ENCODE data around the gene NDUFV1.
"Not testable (repeated sequence)": the region's sequence is repeated elsewhere in the genome, so short reads cannot be mapped to it uniquely, and the experiment has no call there.

NDUFV1 gene

DNA sequence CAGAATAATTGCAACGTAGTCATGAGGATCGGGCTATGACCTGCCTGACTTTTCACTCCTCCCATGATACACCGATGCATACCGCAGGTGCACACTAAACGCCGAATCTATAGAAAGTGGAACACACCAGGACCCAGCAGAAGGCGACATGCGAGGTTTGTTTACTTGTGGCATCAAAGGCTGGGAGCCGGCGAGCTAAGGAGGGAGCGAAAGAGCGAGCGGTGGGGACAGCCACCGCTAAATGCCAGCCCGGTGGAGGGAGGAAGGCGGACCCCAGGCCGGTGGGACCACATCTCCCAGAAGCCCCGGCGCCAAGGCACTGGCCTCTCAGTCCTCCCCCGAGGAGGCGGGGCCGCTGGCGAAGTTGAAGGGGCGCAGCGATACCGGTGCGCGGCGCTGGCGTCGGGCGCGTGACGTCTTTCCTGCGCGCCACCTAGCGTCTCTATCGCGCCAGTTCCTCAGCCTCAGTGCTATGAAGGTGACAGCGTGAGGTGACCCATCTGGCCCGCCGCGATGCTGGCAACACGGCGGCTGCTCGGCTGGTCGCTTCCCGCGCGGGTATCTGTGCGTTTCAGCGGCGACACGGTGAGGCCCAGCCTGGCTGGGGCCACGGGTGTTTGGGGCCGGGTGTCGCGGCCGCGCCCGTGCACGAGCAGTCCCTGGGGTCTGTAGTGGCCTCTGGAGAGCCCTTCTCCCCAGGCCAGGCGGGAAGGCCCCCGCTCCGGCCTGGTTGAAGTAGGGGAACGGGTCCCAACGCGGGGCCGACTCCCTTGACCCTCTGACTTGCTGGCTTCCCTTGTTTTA lies at the start of gene NDUFV1:
NDUFV1 (plus strand) TSS at position 445 of the 804 bp plus-strand sequence; CDS start at position 514, 69 bp downstream.
- peak; percentile 96 for DNase-seq

DNA sequence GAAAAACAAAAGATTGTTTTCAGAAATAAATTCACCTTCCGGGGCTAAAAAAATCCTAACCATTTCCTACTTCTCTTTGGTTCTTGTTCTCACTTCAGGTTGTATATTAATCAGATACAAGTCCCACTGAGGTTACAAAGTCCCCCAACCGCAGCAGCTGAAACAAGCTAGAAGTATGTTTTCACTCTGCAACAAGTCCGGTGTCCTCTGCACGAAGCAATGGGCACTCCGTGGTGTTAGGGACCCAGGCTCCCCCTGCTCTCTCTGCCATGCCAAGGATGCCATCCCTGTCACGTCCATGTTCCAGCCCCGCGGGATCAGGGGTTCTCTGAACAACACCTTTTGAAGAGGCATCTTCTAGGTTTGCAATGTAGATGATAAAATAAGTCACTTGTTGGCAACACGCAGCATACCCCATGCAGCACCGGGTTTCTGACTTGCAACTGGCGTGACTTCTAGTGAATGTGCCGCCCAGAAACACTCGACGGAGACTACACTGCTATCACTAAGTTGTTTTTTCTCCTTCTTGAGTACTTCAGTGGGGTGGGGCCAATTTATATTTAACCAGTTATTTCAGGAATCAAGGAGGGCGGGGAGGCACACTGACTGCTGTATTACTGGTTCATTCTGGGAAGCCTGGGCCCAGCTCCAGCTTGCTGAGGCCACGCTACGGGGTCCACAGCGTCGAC lies 48.5 kb upstream of the NDUFV1 start:
- DNase-seq: no peak

DNA sequence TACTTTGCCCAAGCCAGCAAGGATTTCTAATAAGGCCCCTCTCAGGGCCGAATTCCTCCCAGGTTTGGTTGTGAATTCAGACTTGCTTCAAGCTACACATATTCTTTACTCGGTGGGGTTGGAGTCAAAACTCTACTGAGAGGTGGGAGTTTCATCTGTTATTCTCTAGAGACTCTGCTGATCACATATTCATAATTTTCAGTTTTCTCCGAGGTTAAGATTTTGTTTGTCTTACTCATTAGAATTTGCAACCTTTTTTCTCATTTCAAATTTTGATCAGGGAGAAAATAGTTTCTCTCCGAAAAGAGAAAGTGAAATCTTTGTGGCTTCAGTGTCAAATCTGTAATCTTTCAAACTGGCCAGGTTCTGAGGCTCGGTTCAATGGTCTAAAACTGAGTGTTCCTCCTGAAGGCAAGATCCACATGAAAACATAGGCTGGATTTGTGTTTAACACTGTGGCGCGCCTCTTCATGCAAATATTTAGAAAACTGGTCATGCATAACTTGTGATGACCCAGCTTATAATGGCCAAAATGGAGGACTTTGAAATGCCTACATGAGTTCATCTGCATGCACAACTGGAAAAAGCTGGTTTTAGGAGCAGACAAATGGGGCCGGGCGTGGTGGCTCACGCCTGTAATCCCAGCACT lies 44.6 kb upstream of the NDUFV1 start:
- DNase-seq: no peak

DNA sequence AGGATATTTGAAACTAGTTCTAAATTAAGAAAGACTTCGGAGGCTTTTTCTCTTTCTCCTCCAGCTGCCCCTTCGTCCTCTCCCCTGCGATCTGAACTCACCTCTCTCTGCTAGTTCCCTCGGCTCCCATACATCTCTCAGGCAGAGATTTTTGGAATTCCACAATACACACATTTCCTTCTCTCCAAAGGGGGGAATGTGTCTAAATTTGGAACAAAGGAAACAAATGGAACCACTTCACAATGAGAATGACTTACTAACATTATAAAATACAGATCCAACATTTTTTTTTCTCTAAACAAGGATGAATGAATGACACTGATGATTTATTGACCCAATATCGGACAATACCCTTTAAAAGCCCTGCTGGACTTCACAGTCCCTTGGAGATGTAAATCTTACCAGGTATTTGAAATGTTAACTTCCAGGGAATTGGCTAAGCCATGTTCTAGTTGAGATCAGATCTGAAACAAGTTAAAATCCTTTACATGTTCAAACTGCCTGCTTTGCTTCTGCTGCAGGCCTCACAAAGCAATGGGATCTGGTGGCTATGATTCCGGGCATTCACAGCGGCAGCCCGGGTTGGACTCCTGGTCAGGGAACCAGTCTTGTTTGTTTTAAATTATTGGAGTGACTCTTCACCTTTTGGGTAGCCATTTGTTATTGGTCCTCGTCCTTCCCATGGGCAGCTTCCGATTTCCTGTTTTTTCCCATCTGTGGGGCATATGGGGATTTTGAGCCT lies 43.6 kb upstream of the NDUFV1 start:
- no peak for DNase-seq

DNA sequence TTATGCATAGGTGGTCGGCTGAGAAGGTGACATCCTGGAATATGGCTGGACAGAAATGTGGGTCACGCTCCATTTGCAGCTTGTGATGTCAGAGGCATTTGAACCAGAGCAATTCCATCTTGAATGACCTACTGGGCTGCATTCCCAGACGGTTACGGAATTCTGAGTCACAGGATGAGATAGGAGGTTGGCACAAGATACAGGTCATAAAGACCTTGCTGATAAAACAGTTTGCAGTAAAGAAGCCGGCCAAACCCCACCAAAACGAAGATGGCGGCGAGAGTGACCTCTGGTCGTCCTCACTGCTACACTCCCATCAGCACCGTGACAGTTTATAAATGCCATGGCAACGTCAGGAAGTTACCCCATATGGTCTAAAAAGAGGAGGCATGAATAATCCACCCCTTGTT lies 43.0 kb upstream of the NDUFV1 start:
- not testable (repeated sequence) for DNase-seq

DNA sequence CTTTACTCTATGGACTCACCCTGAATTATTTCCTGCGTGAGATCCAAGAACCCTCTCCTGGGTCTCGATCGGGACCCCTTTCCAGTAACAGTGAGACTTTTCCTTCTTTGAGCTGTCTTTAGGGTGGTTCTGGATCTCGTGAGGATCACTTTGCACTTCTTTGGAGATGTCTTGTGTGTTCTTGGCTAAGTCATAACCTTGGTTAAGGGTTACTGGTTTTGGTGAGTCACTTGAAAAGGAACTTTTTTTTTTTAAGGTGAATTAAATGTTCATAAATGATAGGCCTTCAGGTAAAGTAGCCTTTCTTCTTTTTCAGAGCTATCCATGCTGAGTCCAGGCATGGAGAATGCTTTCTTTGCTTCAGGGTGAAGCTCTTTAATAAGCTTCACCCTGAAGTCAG lies 42.5 kb upstream of the NDUFV1 start:
- no peak for DNase-seq

DNA sequence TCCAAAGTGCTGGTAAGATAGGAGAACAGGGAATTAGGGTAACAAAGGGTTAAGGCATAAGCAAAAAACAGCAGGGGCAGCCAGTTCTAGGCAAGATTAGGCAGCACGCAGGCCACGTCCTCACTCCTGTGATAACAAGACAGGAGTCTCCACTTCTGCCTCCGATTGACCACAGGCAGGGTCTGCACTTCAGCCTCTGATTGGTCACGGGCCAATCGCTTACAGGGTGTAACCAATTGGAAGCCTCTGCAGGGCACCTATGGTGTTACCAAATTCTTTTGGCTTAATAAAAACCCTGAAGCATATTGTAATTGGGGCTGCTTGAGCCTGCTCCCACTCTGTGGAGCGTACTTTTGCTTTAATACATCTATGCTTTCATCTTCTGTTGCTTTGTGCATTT lies 35.3 kb upstream of the NDUFV1 start:
- no peak for DNase-seq

DNA sequence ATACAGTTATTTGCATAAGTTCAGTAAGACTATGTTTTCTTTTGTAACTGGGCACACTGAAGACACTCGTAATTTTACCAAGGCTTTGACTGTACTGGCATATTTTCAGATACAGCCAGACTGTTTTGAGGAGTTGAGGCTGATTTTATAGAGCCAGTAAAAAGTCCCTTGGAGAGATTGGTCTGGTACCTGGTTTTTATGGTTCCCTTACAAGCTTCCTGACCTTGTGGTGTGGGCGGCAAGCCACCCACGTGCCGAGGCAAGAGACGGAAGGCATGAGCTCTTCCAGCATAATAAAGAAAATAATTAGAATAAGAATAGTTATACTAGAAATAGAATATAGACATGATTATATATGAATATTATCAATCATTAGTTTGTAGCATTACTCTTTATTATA lies 34.4 kb upstream of the NDUFV1 start:
- DNase-seq: no peak

DNA sequence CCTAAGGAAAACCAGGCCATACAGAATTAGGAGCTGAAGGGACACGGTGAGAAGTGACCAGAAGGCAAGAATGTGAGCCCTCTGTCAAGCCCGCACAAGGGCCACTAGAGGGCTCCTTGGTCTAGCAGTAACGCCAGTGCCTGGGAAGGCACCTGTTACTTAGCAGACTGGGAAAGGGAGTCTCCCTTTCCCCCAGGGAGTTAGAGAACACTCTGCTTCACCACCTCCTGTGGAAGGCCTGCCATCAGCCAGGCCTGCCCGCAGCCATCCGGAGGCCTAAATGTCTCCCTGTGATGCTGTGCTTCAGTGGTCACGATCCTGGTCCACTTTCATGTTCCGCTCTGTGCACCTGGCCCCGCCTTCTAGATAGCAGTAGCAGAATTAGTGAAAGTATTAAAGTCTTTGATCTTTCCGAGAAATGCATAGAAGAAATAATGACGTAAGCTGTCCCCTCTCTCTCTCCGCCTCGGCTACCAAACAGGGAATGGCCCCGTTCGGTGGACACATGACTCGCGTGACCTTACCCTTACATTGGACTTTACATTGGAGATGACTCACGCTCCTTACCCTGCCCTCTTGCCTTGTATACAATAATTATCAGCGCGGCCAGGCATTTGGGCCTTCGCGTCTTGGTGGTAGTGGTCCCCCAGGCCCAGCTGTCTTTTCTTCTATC lies 33.9 kb upstream of the NDUFV1 start:
- peak; percentile 39 for DNase-seq

DNA sequence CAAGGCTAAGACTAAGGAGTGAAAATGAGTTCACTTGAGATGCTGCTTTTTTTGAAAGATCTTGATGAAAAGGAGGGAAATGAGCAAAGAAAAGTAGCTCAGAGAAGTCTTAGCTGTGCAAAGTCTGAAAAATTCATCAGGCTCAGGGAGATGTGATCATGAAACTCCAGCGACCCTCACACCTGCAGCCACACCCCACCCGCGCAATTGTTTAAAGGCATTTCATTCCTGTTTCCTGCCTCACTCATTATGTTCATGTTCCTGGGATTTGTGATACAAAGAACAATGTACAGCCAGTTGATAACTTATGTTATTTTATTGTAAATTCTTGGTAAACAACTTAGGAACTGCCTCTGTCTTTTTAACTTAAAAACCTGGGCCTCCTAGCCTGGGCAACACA lies 31.8 kb upstream of the NDUFV1 start:
- no peak for DNase-seq

DNA sequence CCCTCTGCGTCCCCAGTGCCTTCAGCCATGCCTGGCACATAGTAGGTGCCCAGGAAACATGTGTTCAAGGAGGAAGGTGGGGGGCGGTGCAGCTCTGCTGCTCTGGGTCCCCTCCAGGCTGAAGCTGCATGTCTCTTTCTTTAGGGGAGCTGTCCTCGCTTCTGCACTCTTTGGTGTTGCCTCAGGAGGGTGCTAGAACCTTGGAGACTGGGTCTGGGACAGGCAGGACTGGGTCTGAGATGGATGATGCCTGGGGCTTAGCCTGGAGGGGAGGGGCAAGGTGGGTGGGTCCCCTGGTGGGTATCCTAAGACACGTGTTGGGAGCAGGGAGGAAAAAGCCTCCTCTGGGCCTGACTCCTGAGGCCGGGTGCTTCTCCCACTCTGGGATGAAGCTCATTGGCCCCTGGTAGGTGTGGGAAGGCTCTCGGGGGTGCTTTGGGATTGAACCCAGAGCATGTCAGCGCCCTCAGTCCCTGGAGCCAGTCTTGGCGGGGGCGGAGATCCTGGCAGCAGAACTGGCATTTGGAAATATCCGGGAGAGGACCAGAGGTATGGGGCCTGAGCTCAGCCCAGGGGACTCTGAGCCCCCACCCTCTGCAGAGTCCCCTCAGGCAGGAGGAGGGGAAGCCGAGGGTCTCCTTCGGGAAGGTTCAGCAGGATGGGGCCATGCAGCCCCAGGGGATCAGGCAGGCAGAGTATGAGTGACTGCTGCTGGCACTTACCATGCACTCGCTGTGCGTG lies 29.8 kb upstream of the NDUFV1 start:
- DNase-seq: no peak

DNA sequence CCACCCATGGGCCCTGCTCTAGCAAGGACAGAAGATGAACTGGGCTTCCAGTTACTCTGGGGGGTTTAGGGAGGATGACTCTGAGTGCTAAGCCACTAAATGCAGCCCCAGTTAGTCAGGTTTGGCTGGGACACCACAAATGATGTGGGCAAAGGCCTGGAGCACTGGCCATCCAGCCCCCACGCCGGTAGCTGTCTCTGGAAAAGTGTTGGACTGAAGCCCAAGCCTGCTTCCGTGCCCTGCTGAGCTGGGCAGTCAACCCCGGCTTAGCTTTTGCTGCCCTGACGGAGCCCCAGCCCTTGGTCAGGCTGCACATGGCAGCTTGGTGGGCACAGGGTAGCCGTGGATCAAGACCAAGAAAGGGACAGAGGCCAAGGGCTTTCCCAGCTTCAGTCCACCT lies 28.8 kb upstream of the NDUFV1 start:
- no peak for DNase-seq

DNA sequence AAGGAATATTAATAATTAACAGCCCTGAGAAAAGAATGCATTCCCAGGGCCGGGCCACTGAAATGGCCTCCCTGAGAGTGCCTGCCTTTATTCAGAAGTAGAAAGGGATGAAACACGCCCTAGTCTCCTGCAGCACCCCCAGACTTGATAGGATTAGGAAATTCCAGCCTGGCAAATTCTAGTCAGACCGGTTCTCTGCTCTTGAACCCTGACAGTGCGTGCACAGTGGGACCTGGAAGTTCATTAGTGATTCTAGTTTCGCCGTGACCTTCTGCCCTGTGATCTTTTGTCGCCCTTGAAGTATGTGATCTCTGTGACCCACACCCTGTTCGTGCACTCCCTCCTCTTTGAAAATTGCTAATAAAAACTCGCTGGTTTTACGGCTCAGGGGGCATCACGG lies 25.3 kb upstream of the NDUFV1 start:
- DNase-seq: no peak

DNA sequence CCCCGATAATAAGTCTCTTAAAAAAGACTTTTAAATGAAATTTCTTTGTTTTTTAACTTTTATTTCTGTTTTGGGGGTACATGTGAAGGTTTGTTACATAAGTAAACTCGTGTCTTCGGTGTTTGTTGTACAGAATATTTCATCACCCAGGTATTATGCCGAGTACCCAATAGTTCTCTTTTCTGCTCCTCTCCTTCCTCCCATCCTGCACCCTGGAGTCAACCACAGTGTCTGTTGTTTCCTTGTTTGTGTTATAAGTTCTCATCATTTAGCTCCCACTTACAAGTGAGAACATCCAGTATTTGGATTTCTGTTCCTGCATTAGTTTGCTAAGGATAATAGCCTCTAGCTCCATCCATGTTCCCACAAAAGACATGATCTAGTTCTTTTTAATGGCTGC lies 24.7 kb upstream of the NDUFV1 start:
- no peak for DNase-seq

DNA sequence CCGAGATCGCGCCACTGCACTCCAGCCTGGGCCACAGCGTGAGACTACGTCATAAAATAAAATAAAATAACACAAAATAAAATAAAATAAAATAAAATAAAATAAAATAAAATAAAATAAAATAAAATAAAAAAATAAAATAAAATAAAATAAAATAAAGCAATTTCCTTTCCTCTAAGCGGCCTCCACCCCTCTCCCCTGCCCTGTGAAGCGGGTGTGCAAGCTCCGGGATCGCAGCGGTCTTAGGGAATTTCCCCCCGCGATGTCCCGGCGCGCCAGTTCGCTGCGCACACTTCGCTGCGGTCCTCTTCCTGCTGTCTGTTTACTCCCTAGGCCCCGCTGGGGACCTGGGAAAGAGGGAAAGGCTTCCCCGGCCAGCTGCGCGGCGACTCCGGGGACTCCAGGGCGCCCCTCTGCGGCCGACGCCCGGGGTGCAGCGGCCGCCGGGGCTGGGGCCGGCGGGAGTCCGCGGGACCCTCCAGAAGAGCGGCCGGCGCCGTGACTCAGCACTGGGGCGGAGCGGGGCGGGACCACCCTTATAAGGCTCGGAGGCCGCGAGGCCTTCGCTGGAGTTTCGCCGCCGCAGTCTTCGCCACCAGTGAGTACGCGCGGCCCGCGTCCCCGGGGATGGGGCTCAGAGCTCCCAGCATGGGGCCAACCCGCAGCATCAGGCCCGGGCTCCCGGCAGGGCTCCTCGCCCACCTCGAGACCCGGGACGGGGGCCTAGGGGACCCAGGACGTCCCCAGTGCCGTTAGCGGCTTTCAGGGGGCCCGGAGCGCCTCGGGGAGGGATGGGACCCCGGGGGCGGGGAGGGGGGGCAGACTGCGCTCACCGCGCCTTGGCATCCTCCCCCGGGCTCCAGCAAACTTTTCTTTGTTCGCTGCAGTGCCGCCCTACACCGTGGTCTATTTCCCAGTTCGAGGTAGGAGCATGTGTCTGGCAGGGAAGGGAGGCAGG lies 23.2 kb upstream of the NDUFV1 start, which contains the start of gene GSTP1:
GSTP1 (plus strand) TSS at position 566 of the 958 bp plus-strand sequence; CDS start at position 598, 32 bp downstream.
- DNase-seq: no peak

DNA sequence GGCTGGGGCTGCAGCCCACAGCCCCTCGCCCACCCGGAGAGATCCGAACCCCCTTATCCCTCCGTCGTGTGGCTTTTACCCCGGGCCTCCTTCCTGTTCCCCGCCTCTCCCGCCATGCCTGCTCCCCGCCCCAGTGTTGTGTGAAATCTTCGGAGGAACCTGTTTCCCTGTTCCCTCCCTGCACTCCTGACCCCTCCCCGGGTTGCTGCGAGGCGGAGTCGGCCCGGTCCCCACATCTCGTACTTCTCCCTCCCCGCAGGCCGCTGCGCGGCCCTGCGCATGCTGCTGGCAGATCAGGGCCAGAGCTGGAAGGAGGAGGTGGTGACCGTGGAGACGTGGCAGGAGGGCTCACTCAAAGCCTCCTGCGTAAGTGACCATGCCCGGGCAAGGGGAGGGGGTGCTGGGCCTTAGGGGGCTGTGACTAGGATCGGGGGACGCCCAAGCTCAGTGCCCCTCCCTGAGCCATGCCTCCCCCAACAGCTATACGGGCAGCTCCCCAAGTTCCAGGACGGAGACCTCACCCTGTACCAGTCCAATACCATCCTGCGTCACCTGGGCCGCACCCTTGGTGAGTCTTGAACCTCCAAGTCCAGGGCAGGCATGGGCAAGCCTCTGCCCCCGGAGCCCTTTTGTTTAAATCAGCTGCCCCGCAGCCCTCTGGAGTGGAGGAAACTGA lies 22.4 kb upstream of the NDUFV1 start:
- DNase-seq: no peak

DNA sequence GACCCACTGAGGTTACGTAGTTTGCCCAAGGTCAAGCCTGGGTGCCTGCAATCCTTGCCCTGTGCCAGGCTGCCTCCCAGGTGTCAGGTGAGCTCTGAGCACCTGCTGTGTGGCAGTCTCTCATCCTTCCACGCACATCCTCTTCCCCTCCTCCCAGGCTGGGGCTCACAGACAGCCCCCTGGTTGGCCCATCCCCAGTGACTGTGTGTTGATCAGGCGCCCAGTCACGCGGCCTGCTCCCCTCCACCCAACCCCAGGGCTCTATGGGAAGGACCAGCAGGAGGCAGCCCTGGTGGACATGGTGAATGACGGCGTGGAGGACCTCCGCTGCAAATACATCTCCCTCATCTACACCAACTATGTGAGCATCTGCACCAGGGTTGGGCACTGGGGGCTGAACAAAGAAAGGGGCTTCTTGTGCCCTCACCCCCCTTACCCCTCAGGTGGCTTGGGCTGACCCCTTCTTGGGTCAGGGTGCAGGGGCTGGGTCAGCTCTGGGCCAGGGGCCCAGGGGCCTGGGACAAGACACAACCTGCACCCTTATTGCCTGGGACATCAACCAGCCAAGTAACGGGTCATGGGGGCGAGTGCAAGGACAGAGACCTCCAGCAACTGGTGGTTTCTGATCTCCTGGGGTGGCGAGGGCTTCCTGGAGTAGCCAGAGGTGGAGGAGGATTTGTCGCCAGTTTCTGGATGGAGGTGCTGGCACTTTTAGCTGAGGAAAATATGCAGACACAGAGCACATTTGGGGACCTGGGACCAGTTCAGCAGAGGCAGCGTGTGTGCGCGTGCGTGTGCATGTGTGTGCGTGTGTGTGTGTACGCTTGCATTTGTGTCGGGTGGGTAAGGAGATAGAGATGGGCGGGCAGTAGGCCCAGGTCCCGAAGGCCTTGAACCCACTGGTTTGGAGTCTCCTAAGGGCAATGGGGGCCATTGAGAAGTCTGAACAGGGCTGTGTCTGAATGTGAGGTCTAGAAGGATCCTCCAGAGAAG lies 21.6 kb upstream of the NDUFV1 start:
- no peak for DNase-seq

DNA sequence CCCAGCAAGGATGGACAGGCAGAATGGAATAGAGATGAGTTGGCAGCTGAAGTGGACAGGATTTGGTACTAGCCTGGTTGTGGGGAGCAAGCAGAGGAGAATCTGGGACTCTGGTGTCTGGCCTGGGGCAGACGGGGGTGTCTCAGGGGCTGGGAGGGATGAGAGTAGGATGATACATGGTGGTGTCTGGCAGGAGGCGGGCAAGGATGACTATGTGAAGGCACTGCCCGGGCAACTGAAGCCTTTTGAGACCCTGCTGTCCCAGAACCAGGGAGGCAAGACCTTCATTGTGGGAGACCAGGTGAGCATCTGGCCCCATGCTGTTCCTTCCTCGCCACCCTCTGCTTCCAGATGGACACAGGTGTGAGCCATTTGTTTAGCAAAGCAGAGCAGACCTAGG lies 20.8 kb upstream of the NDUFV1 start:
- DNase-seq: no peak

All from NCI-H2029 (cell line).